ENCODE measurements around the gene DBF4B. TPM values are rescaled to one million over a fixed set of nuclear protein-coding genes. Genes with fewer than 3 reads are reported as not detected.
"Not testable (repeated sequence)": the region's sequence is repeated elsewhere in the genome, so short reads cannot be mapped to it uniquely, and the experiment has no call there.

The DBF4B gene
- total RNA-seq = 10 to 100 TPM; 29.0 to 31.0 TPM

- H3K4me1 Mint-ChIP-seq = peaks cover 9% of the 10 kb centered on the region
- no peaks in the 10 kb centered on the region for H3K9me3 Mint-ChIP-seq
- H3K36me3 Mint-ChIP-seq (ENCODE audit: low read depth) = peaks cover 3% of the 10 kb centered on the region
- H3K27ac Mint-ChIP-seq = no peak within 1 kb of the TSS
- no peaks in the 10 kb centered on the region for H3K27me3 Mint-ChIP-seq
- DNase-seq = peak; percentile 87
- ChIA-PET POLR2A (interaction anchor here (0.7 to 4.3 kb wide), 8 partner anchors 9 to 205 kb away, joined by 3 to 45 read pairs (median 3); partner anchors contain the start of genes CCDC43, EFTUD2 and GPATCH8), CTCF (interaction anchor here (0.8 to 1.8 kb wide), 3 partner anchors 17 to 175 kb away, joined by 3 to 9 read pairs (median 6); partner anchors contain the start of gene CCDC43)
- no peak within 1 kb of the TSS for H3K4me3 Mint-ChIP-seq
Observed at GRCh38 chr17:44708401-44709263, at the start of gene DBF4B. Gene DBF4B (plus strand): TSS chr17:44708665. CDS start chr17:44708821, 156 bp downstream.

GRCh38 chr17:44661835-44662234 lies 46.6 kb upstream of the DBF4B start:
- no peak for DNase-seq
- Mint-ChIP-seq H3K9me3 (no peaks in the 10 kb centered on the region), H3K27ac (no peak overlapping the region), H3K27me3 (peaks cover 12% of the 10 kb centered on the region), H3K4me3 (no peak overlapping the region), H3K36me3 (ENCODE audit: low read depth) (no peaks in the 10 kb centered on the region), H3K4me1 (peaks cover 3% of the 10 kb centered on the region)
- CTCF ChIA-PET = no interaction called here
- POLR2A ChIA-PET = interaction anchor here (0.6 kb wide), 1 partner anchor 57 kb away, joined by 3 read pairs; no protein-coding TSS in a partner anchor

- ChIA-PET CTCF (no interaction called here), POLR2A (no interaction called here)
- DNase-seq = no peak
Observed at GRCh38 chr17:44663095-44663494, 45.4 kb upstream of the DBF4B start.

GRCh38 chr17:44664867-44665266 lies 43.6 kb upstream of the DBF4B start:
- H3K4me3 Mint-ChIP-seq = no peak overlapping the region
- ChIA-PET POLR2A (no interaction called here), CTCF (no interaction called here)
- no peaks in the 10 kb centered on the region for H3K4me1 Mint-ChIP-seq
- no peaks in the 10 kb centered on the region for H3K9me3 Mint-ChIP-seq
- H3K36me3 Mint-ChIP-seq (ENCODE audit: low read depth) = no peaks in the 10 kb centered on the region
- H3K27ac Mint-ChIP-seq = no peak overlapping the region
- DNase-seq = no peak
- H3K27me3 Mint-ChIP-seq = peaks cover 10% of the 10 kb centered on the region

More at GRCh38 chr17:44663095-44663494, 45.4 kb upstream of the DBF4B start:
- no peaks in the 10 kb centered on the region for H3K4me1 Mint-ChIP-seq
- H3K27ac Mint-ChIP-seq = no peak overlapping the region
- peaks cover 14% of the 10 kb centered on the region for H3K27me3 Mint-ChIP-seq
- H3K9me3 Mint-ChIP-seq = no peaks in the 10 kb centered on the region
- H3K4me3 Mint-ChIP-seq = no peak overlapping the region
- H3K36me3 Mint-ChIP-seq (ENCODE audit: low read depth) = no peaks in the 10 kb centered on the region

- Mint-ChIP-seq H3K9me3 (no peaks in the 10 kb centered on the region), H3K4me3 (no peak overlapping the region), H3K36me3 (ENCODE audit: low read depth) (no peaks in the 10 kb centered on the region), H3K27me3 (peaks cover 10% of the 10 kb centered on the region), H3K4me1 (no peaks in the 10 kb centered on the region), H3K27ac (no peak overlapping the region)
- DNase-seq = no peak
- ChIA-PET CTCF (interaction anchor here (0.6 kb wide), 1 partner anchor 383 kb away, joined by 5 read pairs; no protein-coding TSS in a partner anchor), POLR2A (interaction anchor here (0.8 kb wide), 1 partner anchor 24 kb away, joined by 3 read pairs; the partner anchor contains the start of gene CCDC43)
Observed at GRCh38 chr17:44666006-44666405, 42.5 kb upstream of the DBF4B start.

- no peak for DNase-seq
- ChIA-PET POLR2A (no interaction called here), CTCF (interaction anchor here (0.6 to 3.9 kb wide), 5 partner anchors 16 to 139 kb away, joined by 3 to 26 read pairs (median 3); no protein-coding TSS in a partner anchor)
- Mint-ChIP-seq H3K9me3 (no peaks in the 10 kb centered on the region), H3K4me3 (no peak overlapping the region), H3K27ac (no peak overlapping the region), H3K4me1 (no peaks in the 10 kb centered on the region), H3K36me3 (ENCODE audit: low read depth) (no peaks in the 10 kb centered on the region), H3K27me3 (no peaks in the 10 kb centered on the region)
Observed at GRCh38 chr17:44672479-44673093, 35.9 kb upstream of the DBF4B start.

GRCh38 chr17:44673893-44674292 lies 34.6 kb upstream of the DBF4B start:
- no peaks in the 10 kb centered on the region for H3K27me3 Mint-ChIP-seq
- no peak overlapping the region for H3K27ac Mint-ChIP-seq
- ChIA-PET POLR2A (no interaction called here), CTCF (no interaction called here)
- no peak overlapping the region for H3K4me3 Mint-ChIP-seq
- peaks cover 11% of the 10 kb centered on the region for H3K36me3 Mint-ChIP-seq (ENCODE audit: low read depth)
- no peaks in the 10 kb centered on the region for H3K4me1 Mint-ChIP-seq
- no peak for DNase-seq
- no peaks in the 10 kb centered on the region for H3K9me3 Mint-ChIP-seq

- Mint-ChIP-seq H3K27ac (no peak overlapping the region), H3K9me3 (no peaks in the 10 kb centered on the region), H3K4me3 (no peak overlapping the region), H3K4me1 (no peaks in the 10 kb centered on the region), H3K36me3 (ENCODE audit: low read depth) (peaks cover 17% of the 10 kb centered on the region), H3K27me3 (no peaks in the 10 kb centered on the region)
- no peak for DNase-seq
- ChIA-PET POLR2A (interaction anchor here (0.6 kb wide), 1 partner anchor 17 kb away, joined by 3 read pairs; no protein-coding TSS in a partner anchor), CTCF (no interaction called here)
Observed at GRCh38 chr17:44677136-44677535, 31.3 kb upstream of the DBF4B start.

GRCh38 chr17:44683303-44683702 lies 25.2 kb upstream of the DBF4B start:
- CTCF ChIA-PET, H3K9me3 Mint-ChIP-seq, DNase-seq, H3K4me1 Mint-ChIP-seq, H3K4me3 Mint-ChIP-seq, POLR2A ChIA-PET, H3K27me3 Mint-ChIP-seq, H3K27ac Mint-ChIP-seq: not testable (repeated sequence)
- H3K36me3 Mint-ChIP-seq (ENCODE audit: low read depth) = peaks cover 35% of the 10 kb centered on the region

- POLR2A ChIA-PET = interaction anchor here (1.4 to 5.4 kb wide), 2 partner anchors 20 to 184 kb away, joined by 5 to 45 read pairs; partner anchors contain the start of genes DBF4B and GPATCH8
- no peaks in the 10 kb centered on the region for H3K27me3 Mint-ChIP-seq
- CTCF ChIA-PET = interaction anchor here (2.4 kb wide), 1 partner anchor 155 kb away, joined by 13 read pairs; no protein-coding TSS in a partner anchor
- peaks cover 27% of the 10 kb centered on the region for H3K36me3 Mint-ChIP-seq (ENCODE audit: low read depth)
- H3K4me3 Mint-ChIP-seq = no peak overlapping the region
- peaks cover 35% of the 10 kb centered on the region for H3K4me1 Mint-ChIP-seq
- no peaks in the 10 kb centered on the region for H3K9me3 Mint-ChIP-seq
- no peak for DNase-seq
- H3K27ac Mint-ChIP-seq = no peak overlapping the region
Observed at GRCh38 chr17:44687756-44688155, 20.7 kb upstream of the DBF4B start.

GRCh38 chr17:44688200-44688599 lies 20.3 kb upstream of the DBF4B start:
- Mint-ChIP-seq H3K27ac (no peak overlapping the region), H3K36me3 (ENCODE audit: low read depth) (peaks cover 25% of the 10 kb centered on the region), H3K27me3 (no peaks in the 10 kb centered on the region), H3K9me3 (no peaks in the 10 kb centered on the region), H3K4me3 (peak overlapping the region; percentile 97), H3K4me1 (peaks cover 35% of the 10 kb centered on the region)
- DNase-seq = no peak
- CTCF ChIA-PET = interaction anchor here (0.9 to 2.4 kb wide), 2 partner anchors 16 to 155 kb away, joined by 3 to 13 read pairs; no protein-coding TSS in a partner anchor
- POLR2A ChIA-PET = interaction anchor here (1.2 to 5.4 kb wide), 3 partner anchors 19 to 303 kb away, joined by 3 to 45 read pairs (median 5); partner anchors contain the start of genes DBF4B and GPATCH8

- DNase-seq = no peak
Observed at GRCh38 chr17:44688675-44689476, 19.6 kb upstream of the DBF4B start.

More at GRCh38 chr17:44688675-44689476, 19.6 kb upstream of the DBF4B start:
- Mint-ChIP-seq H3K36me3 (ENCODE audit: low read depth) (peaks cover 19% of the 10 kb centered on the region), H3K27ac (peak overlapping the region; percentile 91), H3K4me1 (peaks cover 32% of the 10 kb centered on the region), H3K9me3 (no peaks in the 10 kb centered on the region), H3K4me3 (peak overlapping the region; percentile 97), H3K27me3 (no peaks in the 10 kb centered on the region)
- ChIA-PET CTCF (interaction anchor here (0.9 to 2.4 kb wide), 3 partner anchors 12 to 156 kb away, joined by 3 to 13 read pairs (median 3); no protein-coding TSS in a partner anchor), POLR2A (interaction anchor here (0.8 to 5.4 kb wide), 6 partner anchors 8 to 304 kb away, joined by 3 to 45 read pairs (median 4); partner anchors contain the start of genes DBF4B and GPATCH8)
